NCI-H1105 treated with DMSO at 0.1 percent for 48 hours (cell line): ENCODE data around the gene CPN2.

Source experiments
- DNase-seq: peaks from one replicate; lab custom pipeline; 2025; lab: John Stamatoyannopoulos, UW

CPN2 gene

GRCh38 chr3:194380326-194380725 is 29.2 kb upstream of the CPN2 start:
- DNase-seq, result no peak

- peak; percentile 77 for DNase-seq
Measured at GRCh38 chr3:194379651-194380050, 28.5 kb upstream of the CPN2 start.

- DNase-seq, result peak; percentile 56
Measured at GRCh38 chr3:194379231-194379630, 28.1 kb upstream of the CPN2 start.

- DNase-seq, result no peak
Measured at GRCh38 chr3:194377708-194378107, 26.6 kb upstream of the CPN2 start.

GRCh38 chr3:194376241-194376560 is 25.1 kb upstream of the CPN2 start:
- DNase-seq, result no peak

GRCh38 chr3:194375473-194376240 is 24.5 kb upstream of the CPN2 start:
- peak; percentile 17 for DNase-seq

- DNase-seq, result no peak
Measured at GRCh38 chr3:194374935-194375334, 23.8 kb upstream of the CPN2 start.

- DNase-seq, result no peak
Measured at GRCh38 chr3:194373899-194374298, 22.8 kb upstream of the CPN2 start.

- DNase-seq, result no peak
Measured at GRCh38 chr3:194373028-194373427, 21.9 kb upstream of the CPN2 start.

- DNase-seq, result no peak
Measured at GRCh38 chr3:194370753-194371152, 19.6 kb upstream of the CPN2 start.

- DNase-seq, result no peak
Measured at GRCh38 chr3:194369522-194370279, 18.6 kb upstream of the CPN2 start, which contains the start of gene LRRC15. TSS of gene LRRC15 (minus strand) at chr3:194369743. CDS start at chr3:194361043, 8,700 bp downstream.

- no peak for DNase-seq
Measured at GRCh38 chr3:194368918-194369317, 17.8 kb upstream of the CPN2 start.

- DNase-seq, result no peak
Measured at GRCh38 chr3:194367992-194368841, 17.1 kb upstream of the CPN2 start.

GRCh38 chr3:194365978-194366490 is 14.9 kb upstream of the CPN2 start:
- DNase-seq, result no peak

GRCh38 chr3:194365526-194365925 is 14.4 kb upstream of the CPN2 start:
- no peak for DNase-seq

GRCh38 chr3:194364652-194365434 is 13.7 kb upstream of the CPN2 start:
- DNase-seq, result peak; percentile 76

- DNase-seq, result no peak
Measured at GRCh38 chr3:194364314-194364651, 13.2 kb upstream of the CPN2 start.

GRCh38 chr3:194360568-194360967 is 9.4 kb upstream of the CPN2 start:
- DNase-seq, result no peak

GRCh38 chr3:194357681-194358080 is 6.6 kb upstream of the CPN2 start:
- DNase-seq, result no peak

- DNase-seq, result no peak
Measured at GRCh38 chr3:194355379-194355778, 4.3 kb upstream of the CPN2 start.

- no peak for DNase-seq
Measured at GRCh38 chr3:194354315-194354714, 3.2 kb upstream of the CPN2 start.
